ENCODE results near the gene RGS19. TPM values are rescaled to one million over a fixed set of nuclear protein-coding genes. Genes with fewer than 3 reads are reported as not detected.
A peak's percentile ranks its signal among the peaks of the same experiment; 100 is the strongest.

The RGS19 gene
- total and polyA plus RNA-seq, 2 donors = 7.8 to 11.6 TPM

GRCh38 chr20:64104667-64105451 is 25.5 kb upstream of the RGS19 start:
- DNase-seq (ENCODE audit: extremely low spot score) = no peak
- H3K36me3 ChIP-seq (ENCODE audit: insufficient read depth) = no peaks in the 10 kb centered on the region
- 84% methylated on average over 25 of the region's 25 CpGs for WGBS

GRCh38 chr20:64103871-64104666 is 24.8 kb upstream of the RGS19 start:
- Histone ChIP-seq H3K4me1 (ENCODE audit: insufficient read depth) (no peaks in the 10 kb centered on the region), H3K4me3 (ENCODE audit: low read depth, low read length) (no peak overlapping the region), H3K27ac (ENCODE audit: low read depth) (no peak overlapping the region), H3K36me3 (ENCODE audit: insufficient read depth) (no peaks in the 10 kb centered on the region)
- no peak for DNase-seq (ENCODE audit: extremely low spot score)
- WGBS = 63% methylated on average over 20 of the region's 20 CpGs

More at GRCh38 chr20:64104667-64105451, 25.5 kb upstream of the RGS19 start:
- H3K27ac ChIP-seq (ENCODE audit: low read depth) = no peak overlapping the region
- no peaks in the 10 kb centered on the region for H3K4me1 ChIP-seq (ENCODE audit: insufficient read depth)
- no peak overlapping the region for H3K4me3 ChIP-seq (ENCODE audit: low read depth, low read length)

GRCh38 chr20:64102647-64103354 is 23.5 kb upstream of the RGS19 start:
- H3K27ac ChIP-seq (ENCODE audit: low read depth) = no peak overlapping the region
- no peak for DNase-seq (ENCODE audit: extremely low spot score)
- no peaks in the 10 kb centered on the region for H3K4me1 ChIP-seq (ENCODE audit: insufficient read depth)
- H3K4me3 ChIP-seq (ENCODE audit: low read depth, low read length) = no peak overlapping the region
- WGBS = 21% methylated on average over 30 of the region's 30 CpGs
- no peaks in the 10 kb centered on the region for H3K36me3 ChIP-seq (ENCODE audit: insufficient read depth)

- Histone ChIP-seq H3K4me3 (ENCODE audit: low read depth, low read length) (peak overlapping the region; percentile 13), H3K27ac (ENCODE audit: low read depth) (no peak overlapping the region), H3K4me1 (ENCODE audit: insufficient read depth) (no peaks in the 10 kb centered on the region), H3K36me3 (ENCODE audit: insufficient read depth) (no peaks in the 10 kb centered on the region)
- WGBS = 6% methylated on average over 64 of the region's 64 CpGs
- DNase-seq (ENCODE audit: extremely low spot score) = no peak
Measured at GRCh38 chr20:64101731-64102621, 22.7 kb upstream of the RGS19 start.

GRCh38 chr20:64100946-64101688 is 21.8 kb upstream of the RGS19 start:
- no peak overlapping the region for H3K4me3 ChIP-seq (ENCODE audit: low read depth, low read length)
- no peaks in the 10 kb centered on the region for H3K36me3 ChIP-seq (ENCODE audit: insufficient read depth)
- DNase-seq (ENCODE audit: extremely low spot score) = no peak
- no peaks in the 10 kb centered on the region for H3K4me1 ChIP-seq (ENCODE audit: insufficient read depth)
- H3K27ac ChIP-seq (ENCODE audit: low read depth) = no peak overlapping the region
- 83% methylated on average over 9 of the region's 9 CpGs for WGBS

- H3K27ac ChIP-seq (ENCODE audit: low read depth) = no peak overlapping the region
- H3K36me3 ChIP-seq (ENCODE audit: insufficient read depth) = no peaks in the 10 kb centered on the region
- DNase-seq (ENCODE audit: extremely low spot score) = no peak
- H3K4me1 ChIP-seq (ENCODE audit: insufficient read depth) = no peaks in the 10 kb centered on the region
- WGBS = 64% methylated on average over 4 of the region's 4 CpGs
- H3K4me3 ChIP-seq (ENCODE audit: low read depth, low read length) = no peak overlapping the region
Measured at GRCh38 chr20:64100566-64100888, 21.2 kb upstream of the RGS19 start.

- Histone ChIP-seq H3K4me3 (ENCODE audit: low read depth, low read length) (no peak overlapping the region), H3K27ac (ENCODE audit: low read depth) (no peak overlapping the region), H3K4me1 (ENCODE audit: insufficient read depth) (no peaks in the 10 kb centered on the region), H3K36me3 (ENCODE audit: insufficient read depth) (no peaks in the 10 kb centered on the region)
- no peak for DNase-seq (ENCODE audit: extremely low spot score)
- WGBS = 71% methylated on average over 14 of the region's 14 CpGs
Measured at GRCh38 chr20:64099880-64100565, 20.7 kb upstream of the RGS19 start.

- no peaks in the 10 kb centered on the region for H3K36me3 ChIP-seq (ENCODE audit: insufficient read depth)
- DNase-seq (ENCODE audit: extremely low spot score) = no peak
- 81% methylated on average over 21 of the region's 21 CpGs for WGBS
Measured at GRCh38 chr20:64099086-64099786, 19.9 kb upstream of the RGS19 start.

GRCh38 chr20:64098471-64099013 is 19.2 kb upstream of the RGS19 start:
- WGBS = 94% methylated on average over 28 of the region's 28 CpGs
- Histone ChIP-seq H3K36me3 (ENCODE audit: insufficient read depth) (no peaks in the 10 kb centered on the region), H3K4me1 (ENCODE audit: insufficient read depth) (no peaks in the 10 kb centered on the region), H3K4me3 (ENCODE audit: low read depth, low read length) (no peak overlapping the region), H3K27ac (ENCODE audit: low read depth) (no peak overlapping the region)
- DNase-seq (ENCODE audit: extremely low spot score) = no peak

More at GRCh38 chr20:64099086-64099786, 19.9 kb upstream of the RGS19 start:
- Histone ChIP-seq H3K4me1 (ENCODE audit: insufficient read depth) (no peaks in the 10 kb centered on the region), H3K27ac (ENCODE audit: low read depth) (no peak overlapping the region), H3K4me3 (ENCODE audit: low read depth, low read length) (no peak overlapping the region)

- no peak overlapping the region for H3K4me3 ChIP-seq (ENCODE audit: low read depth, low read length)
- no peak overlapping the region for H3K27ac ChIP-seq (ENCODE audit: low read depth)
- no peak for DNase-seq (ENCODE audit: extremely low spot score)
- no peaks in the 10 kb centered on the region for H3K36me3 ChIP-seq (ENCODE audit: insufficient read depth)
- 77% methylated on average over 6 of the region's 6 CpGs for WGBS
- no peaks in the 10 kb centered on the region for H3K4me1 ChIP-seq (ENCODE audit: insufficient read depth)
Measured at GRCh38 chr20:64096535-64096934, 17.2 kb upstream of the RGS19 start.

GRCh38 chr20:64095927-64096326 is 16.6 kb upstream of the RGS19 start:
- WGBS = 82% methylated on average over 11 of the region's 11 CpGs
- DNase-seq (ENCODE audit: extremely low spot score) = no peak
- Histone ChIP-seq H3K4me3 (ENCODE audit: low read depth, low read length) (no peak overlapping the region), H3K4me1 (ENCODE audit: insufficient read depth) (no peaks in the 10 kb centered on the region), H3K36me3 (ENCODE audit: insufficient read depth) (no peaks in the 10 kb centered on the region), H3K27ac (ENCODE audit: low read depth) (no peak overlapping the region)

Data from urinary bladder (tissue), 4 donors.